ENCODE data around the gene PPP1R18. TPM values are rescaled to one million over a fixed set of nuclear protein-coding genes. Genes with fewer than 3 reads are reported as not detected.
A peak's percentile ranks its signal among the peaks of the same experiment; 100 is the strongest.

Gene PPP1R18
- total and polyA plus RNA-seq, 9 of the 15 experiments (the other 6 are each of a cell fraction or from before 2014, with no cell fraction given), result 12.0 to 99.2 (median 42.6) TPM

GRCh38 chr6:30722280-30723112 lies 36.1 kb upstream of the PPP1R18 start (continued):
- TF ChIP-seq CTCFL (IDR thresholded peaks at IDR 0.05; ENCODE audit: borderline replicate concordance, insufficient read depth, low read depth, low read length, poor library complexity, severe bottlenecking) (peak; percentile 96), ZNF239 (CRISPR knock-in tag; IDR thresholded peaks at IDR 0.05) (no peak), MCM7 (IDR thresholded peaks at IDR 0.05) (no peak), ZNF583 (CRISPR knock-in tag; IDR thresholded peaks at IDR 0.05) (no peak), CHD1 (IDR thresholded peaks at IDR 0.05; ENCODE audit: low read length) (peak; percentile 76), PRMT5 (CRISPR knock-in tag; IDR thresholded peaks at IDR 0.05) (peak; percentile 30; the same call in 1 of the 2 replicates), NR2C1 (IDR thresholded peaks at IDR 0.05) (peak; percentile 46; the same call in 1 of the 2 replicates), NR2C1 (tag; IDR thresholded peaks at IDR 0.05) (no peak), TAF9B (IDR thresholded peaks at IDR 0.05; ENCODE audit: partially characterized antibody) (no peak), STAG1 (CRISPR knock-in tag; IDR thresholded peaks at IDR 0.05; ENCODE audit: borderline replicate concordance) (peak; percentile 65; the same call in 1 of the 2 replicates), HMG20A (CRISPR knock-in tag; conservative IDR thresholded peaks at IDR 0.05) (no peak), TAF7 (tag; IDR thresholded peaks at IDR 0.05) (no peak), FOXA3 (CRISPR knock-in tag; conservative IDR thresholded peaks at IDR 0.05 in 1 of 2, IDR thresholded peaks at IDR 0.05 in 1 of 2) (no peak), NCOA2 (IDR thresholded peaks at IDR 0.05; ENCODE audit: partially characterized antibody in 2 of 2) (no peak), ZNF445 (CRISPR knock-in tag; IDR thresholded peaks at IDR 0.05; ENCODE audit: low read depth) (no peak), HMGN3 (IDR thresholded peaks at IDR 0.05; ENCODE audit: borderline replicate concordance, extremely low read depth, insufficient read length, low read depth, low read length) (no peak), ETV6 (IDR thresholded peaks at IDR 0.05; ENCODE audit: borderline replicate concordance in 1 of 2, low read depth in 2 of 2, low read length in 1 of 2) (no peak; a peak in 1 of 4 replicates), ETV6 (CRISPR knock-in tag; IDR thresholded peaks at IDR 0.05; ENCODE audit: borderline replicate concordance) (no peak), ADNP (tag; IDR thresholded peaks at IDR 0.05) (no peak), GTF2A2 (tag; IDR thresholded peaks at IDR 0.05) (no peak), PBX2 (CRISPR knock-in tag; IDR thresholded peaks at IDR 0.05; ENCODE audit: low read depth) (no peak), PBX2 (tag; conservative IDR thresholded peaks at IDR 0.05; ENCODE audit: low read depth) (peak; percentile 48; the same call in 1 of the 2 replicates), NCOR1 (IDR thresholded peaks at IDR 0.05) (0 out of 2 replicates have a peak, but pooled peaks have one; percentile 25), ZNF75A (CRISPR knock-in tag; IDR thresholded peaks at IDR 0.05) (no peak), RBM34 (IDR thresholded peaks at IDR 0.05; ENCODE audit: borderline replicate concordance, insufficient read depth, low read length) (no peak)
